ENCODE data around the gene OXNAD1. TPM values are rescaled to one million over a fixed set of nuclear protein-coding genes. Genes with fewer than 3 reads are reported as not detected.

OXNAD1 gene
- total RNA-seq (10 to 100 TPM in 6 of 7 donors, 1 to 10 TPM in 1; 7.9 to 16.3 (median 12.4) TPM), polyA plus RNA-seq (1 to 10 TPM; 4.0 to 8.9 TPM)
- long read RNA-seq, donor 1, transcript OXNAD1-201 (9 exons, 3,929 nt), result minor isoform, 5 of 25 reads
- long read RNA-seq, donor 1, transcript OXNAD1-206 (10 exons, 1,681 nt), result major isoform, 8 of 25 reads
- long read RNA-seq, donor 1, partial matches to known transcripts, result 2 of 25 reads
- long read RNA-seq, donor 1, other reads (novel, unspliced or antisense), result 8 of 25 reads
- long read RNA-seq, donor 2, partial matches to known transcripts, result 0 of 4 reads
- long read RNA-seq, donor 2, other reads (novel, unspliced or antisense), result 0 of 4 reads
- long read RNA-seq, donor 3, partial matches to known transcripts, result 2 of 21 reads
- long read RNA-seq, donor 3, other reads (novel, unspliced or antisense), result 11 of 21 reads

- DNase-seq, result peak; percentile 100
- 0 to 1% (median 0%) methylated on average over 61 of the region's 61 CpGs for WGBS, 3 donors
- H3K9me3 ChIP-seq, result no peaks in the 10 kb centered on the region
- peak within 1 kb of the TSS; percentile 73 for H3K4me3 ChIP-seq
- H3K27me3 ChIP-seq, result no peaks in the 10 kb centered on the region
- peaks cover 3% of the 10 kb centered on the region for H3K4me1 ChIP-seq (ENCODE audit: insufficient read depth)
- no peaks in the 10 kb centered on the region for H3K36me3 ChIP-seq
- peak within 1 kb of the TSS; percentile 59 to 78 for H3K27ac ChIP-seq
- TF ChIP-seq POLR2A (IDR thresholded peaks at IDR 0.05) (peak; percentile 68), EP300 (IDR thresholded peaks at IDR 0.05) (no peak), CTCF (IDR thresholded peaks at IDR 0.05) (peak in 2 of 3 donors; percentile 35 to 43)
- intact Hi-C loops (cut with DNase I), result loop anchor here in 2 of 4 donors (5.0 kb wide), 2 partner anchors 252 to 1477 kb away; partner anchors contain the start of gene TBC1D5 (in 1 of the 2)
Measured at GRCh38 chr3:16264708-16265454, at the start of gene OXNAD1, which contains the start of gene DPH3. Gene OXNAD1, plus strand, starts transcription at chr3:16265212. Its CDS starts 5,741 bp downstream, at chr3:16270953. Gene DPH3, minus strand, starts transcription at chr3:16264943. Its CDS starts 67 bp downstream, at chr3:16264876.

GRCh38 chr3:16216373-16216935 is 48.6 kb upstream of the OXNAD1 start:
- TF ChIP-seq POLR2A (IDR thresholded peaks at IDR 0.05) (no peak), EP300 (IDR thresholded peaks at IDR 0.05) (no peak), CTCF (IDR thresholded peaks at IDR 0.05) (no peak)
- H3K27me3 ChIP-seq, result no peaks in the 10 kb centered on the region
- H3K9me3 ChIP-seq, result no peaks in the 10 kb centered on the region
- no peaks in the 10 kb centered on the region for H3K4me1 ChIP-seq (ENCODE audit: insufficient read depth)
- DNase-seq, result no peak
- no peak overlapping the region for H3K27ac ChIP-seq
- intact Hi-C loops (cut with DNase I), result no loop called here
- no peaks in the 10 kb centered on the region for H3K36me3 ChIP-seq
- WGBS, 3 donors, result 88 to 90% (median 89%) methylated on average over 17 of the region's 17 CpGs
- H3K4me3 ChIP-seq, result no peak overlapping the region

- Histone ChIP-seq H3K27ac (no peak overlapping the region), H3K9me3 (no peaks in the 10 kb centered on the region), H3K27me3 (no peaks in the 10 kb centered on the region), H3K4me1 (ENCODE audit: insufficient read depth) (peaks cover 1% of the 10 kb centered on the region), H3K36me3 (no peaks in the 10 kb centered on the region), H3K4me3 (no peak overlapping the region)
- TF ChIP-seq POLR2A (IDR thresholded peaks at IDR 0.05), result no peak
- 92 to 95% (median 93%) methylated on average over 3 of the region's 3 CpGs for WGBS, 3 donors
- no peak for DNase-seq
- intact Hi-C loops (cut with DNase I), result no loop called here
Measured at GRCh38 chr3:16219777-16220176, 45.2 kb upstream of the OXNAD1 start.

- H3K27me3 ChIP-seq, result no peaks in the 10 kb centered on the region
- DNase-seq, result no peak
- H3K9me3 ChIP-seq, result no peaks in the 10 kb centered on the region
- TF ChIP-seq CTCF (IDR thresholded peaks at IDR 0.05), result no peak
- no peak for TF ChIP-seq EP300 (IDR thresholded peaks at IDR 0.05)
- TF ChIP-seq POLR2A (IDR thresholded peaks at IDR 0.05), result no peak
- peaks cover 1% of the 10 kb centered on the region for H3K4me1 ChIP-seq (ENCODE audit: insufficient read depth)
- H3K27ac ChIP-seq, result no peak overlapping the region
- WGBS, 3 donors, result 61 to 78% (median 74%) methylated on average over 3 of the region's 3 CpGs
- H3K4me3 ChIP-seq, result no peak overlapping the region
- intact Hi-C loops (cut with DNase I), result no loop called here
- no peaks in the 10 kb centered on the region for H3K36me3 ChIP-seq
Measured at GRCh38 chr3:16221990-16222389, 43.0 kb upstream of the OXNAD1 start.
